Stimulated activated CD8-positive, alpha-beta memory T cell treated with anti-CD3 and anti-CD28 coated beads, Interleukin-15, amount 100 ng/mL, for 48 hours (primary cell): ENCODE data around the gene TBX20.

Experiments
- DNase-seq, 2 donors: peaks; one replicate each; pipeline ENCODE4 v3.0.0-alpha.2; 2020; ENCODE audit warnings: low read depth in 2 of 2

Gene TBX20

GRCh38 chr7:35253710-35254495 is at the start of gene TBX20:
TBX20 (minus strand) TSS chr7:35254100; CDS start chr7:35253620, 480 bp downstream.
- DNase-seq: peak in 1 of 2 donors; percentile 36

GRCh38 chr7:35289376-35289775 is 35.5 kb upstream of the TBX20 start:
- no peak for DNase-seq

- DNase-seq: no peak
These were observed 33.1 kb upstream of the TBX20 start for GRCh38 chr7:35286986-35287385.

- no peak for DNase-seq
These were observed 32.5 kb upstream of the TBX20 start for GRCh38 chr7:35286422-35286821.

- DNase-seq: no peak
These were observed 31.9 kb upstream of the TBX20 start for GRCh38 chr7:35285799-35286198.

GRCh38 chr7:35280902-35281301 is 27.0 kb upstream of the TBX20 start:
- DNase-seq: no peak

GRCh38 chr7:35277359-35277758 is 23.5 kb upstream of the TBX20 start:
- DNase-seq: no peak

GRCh38 chr7:35272246-35272645 is 18.3 kb upstream of the TBX20 start:
- DNase-seq: no peak

- DNase-seq: no peak
These were observed 15.1 kb upstream of the TBX20 start for GRCh38 chr7:35268953-35269352.

- no peak for DNase-seq
These were observed 13.5 kb upstream of the TBX20 start for GRCh38 chr7:35267411-35267810.

GRCh38 chr7:35263396-35263795 is 9.5 kb upstream of the TBX20 start:
- no peak for DNase-seq

- no peak for DNase-seq
These were observed 7.8 kb upstream of the TBX20 start for GRCh38 chr7:35261476-35262285.

GRCh38 chr7:35261041-35261440 is 7.1 kb upstream of the TBX20 start:
- DNase-seq: no peak

GRCh38 chr7:35260246-35260645 is 6.3 kb upstream of the TBX20 start:
- no peak for DNase-seq

GRCh38 chr7:35259523-35259908 is 5.6 kb upstream of the TBX20 start:
- DNase-seq: no peak

- no peak for DNase-seq
These were observed 5.1 kb upstream of the TBX20 start for GRCh38 chr7:35258868-35259522.

GRCh38 chr7:35258125-35258867 is 4.4 kb upstream of the TBX20 start:
- DNase-seq: no peak

GRCh38 chr7:35257251-35258124 is 3.6 kb upstream of the TBX20 start:
- no peak for DNase-seq

GRCh38 chr7:35256256-35257175 is 2.6 kb upstream of the TBX20 start:
- no peak for DNase-seq
